ENCODE data around the gene CEBPE.
"Not testable (repeated sequence)": the region's sequence is repeated elsewhere in the genome, so short reads cannot be mapped to it uniquely, and the experiment has no call there.

CEBPE gene

DNA sequence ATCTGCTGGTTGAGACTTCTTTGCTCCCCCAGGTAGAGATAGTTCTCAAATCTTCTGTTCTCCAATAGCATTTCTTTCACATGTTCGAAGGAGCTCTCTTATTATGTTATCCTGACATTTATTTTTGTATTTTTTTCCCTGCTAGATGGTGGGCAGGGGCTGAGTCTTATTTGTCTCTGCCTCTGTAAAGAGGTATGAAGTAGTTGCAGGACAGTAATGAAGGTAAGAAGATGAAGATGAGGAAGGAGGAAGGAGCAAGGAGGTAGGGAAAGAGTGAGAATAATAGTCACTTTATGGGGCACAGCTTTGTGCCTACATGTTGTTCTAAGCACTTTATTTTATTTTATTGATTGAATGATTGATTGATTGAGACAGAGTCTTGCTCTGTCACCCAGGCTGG, 9.3 kb downstream of the CEBPE start:
- no peak overlapping the region for H3K27ac ChIP-seq (ENCODE audit: low read depth, low read length, poor library complexity, severe bottlenecking)

GRCh38 chr14:23108169-23108568, 10.9 kb downstream of the CEBPE start:
- H4K20me1 ChIP-seq (ENCODE audit: insufficient read depth, low read length); H3K9me3 ChIP-seq (ENCODE audit: low read length); H3K4me2 ChIP-seq (ENCODE audit: low read length); H3K4me1 ChIP-seq (ENCODE audit: insufficient read depth, low read length, severe bottlenecking); H3K27me3 ChIP-seq (ENCODE audit: insufficient read depth, low read length); H3K9ac ChIP-seq (ENCODE audit: low read length); H3K79me2 ChIP-seq (ENCODE audit: insufficient read depth, low read length); H3K9me2 ChIP-seq (ENCODE audit: low read depth, low read length); H3F3A ChIP-seq (ENCODE audit: insufficient read depth, low read length); H3K27ac ChIP-seq (ENCODE audit: low read depth, low read length, poor library complexity, severe bottlenecking); H2AFZ ChIP-seq (ENCODE audit: low read length); H3K36me3 ChIP-seq (ENCODE audit: insufficient read depth, low read length); H3K4me3 ChIP-seq (ENCODE audit: low read depth, low read length, poor library complexity, severe bottlenecking): not testable (repeated sequence)

More for the DNA sequence above, 9.3 kb downstream of the CEBPE start:
- Histone ChIP-seq H3K36me3 (ENCODE audit: insufficient read depth, low read length) (no peaks in the 10 kb centered on the region; the same call in 1 of the 2 replicates), H3K27me3 (ENCODE audit: insufficient read depth, low read length) (peaks cover 6% of the 10 kb centered on the region; the same call in 1 of the 2 replicates), H4K20me1 (ENCODE audit: insufficient read depth, low read length) (no peaks in the 10 kb centered on the region), H3K4me1 (ENCODE audit: insufficient read depth, low read length, severe bottlenecking) (no peaks in the 10 kb centered on the region), H3K9me3 (ENCODE audit: low read length) (no peaks in the 10 kb centered on the region), H3K9me2 (ENCODE audit: low read depth, low read length) (no peaks in the 10 kb centered on the region), H3K79me2 (ENCODE audit: insufficient read depth, low read length) (no peaks in the 10 kb centered on the region), H3K4me3 (ENCODE audit: low read depth, low read length, poor library complexity, severe bottlenecking) (no peak overlapping the region), H3K9ac (ENCODE audit: low read length) (no peak overlapping the region), H2AFZ (ENCODE audit: low read length) (no peak overlapping the region), H3F3A (ENCODE audit: insufficient read depth, low read length) (no peaks in the 10 kb centered on the region), H3K4me2 (ENCODE audit: low read length) (no peak overlapping the region)
- TF ChIP-seq, protein P1, sequence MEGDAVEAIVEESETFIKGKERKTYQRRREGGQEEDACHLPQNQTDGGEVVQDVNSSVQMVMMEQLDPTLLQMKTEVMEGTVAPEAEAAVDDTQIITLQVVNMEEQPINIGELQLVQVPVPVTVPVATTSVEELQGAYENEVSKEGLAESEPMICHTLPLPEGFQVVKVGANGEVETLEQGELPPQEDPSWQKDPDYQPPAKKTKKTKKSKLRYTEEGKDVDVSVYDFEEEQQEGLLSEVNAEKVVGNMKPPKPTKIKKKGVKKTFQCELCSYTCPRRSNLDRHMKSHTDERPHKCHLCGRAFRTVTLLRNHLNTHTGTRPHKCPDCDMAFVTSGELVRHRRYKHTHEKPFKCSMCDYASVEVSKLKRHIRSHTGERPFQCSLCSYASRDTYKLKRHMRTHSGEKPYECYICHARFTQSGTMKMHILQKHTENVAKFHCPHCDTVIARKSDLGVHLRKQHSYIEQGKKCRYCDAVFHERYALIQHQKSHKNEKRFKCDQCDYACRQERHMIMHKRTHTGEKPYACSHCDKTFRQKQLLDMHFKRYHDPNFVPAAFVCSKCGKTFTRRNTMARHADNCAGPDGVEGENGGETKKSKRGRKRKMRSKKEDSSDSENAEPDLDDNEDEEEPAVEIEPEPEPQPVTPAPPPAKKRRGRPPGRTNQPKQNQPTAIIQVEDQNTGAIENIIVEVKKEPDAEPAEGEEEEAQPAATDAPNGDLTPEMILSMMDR (IDR thresholded peaks at IDR 0.05; ENCODE audit: low read length): no peak
- no peak for TF ChIP-seq EZH2 (IDR thresholded peaks at IDR 0.05; ENCODE audit: borderline replicate concordance, low read length)

DNA sequence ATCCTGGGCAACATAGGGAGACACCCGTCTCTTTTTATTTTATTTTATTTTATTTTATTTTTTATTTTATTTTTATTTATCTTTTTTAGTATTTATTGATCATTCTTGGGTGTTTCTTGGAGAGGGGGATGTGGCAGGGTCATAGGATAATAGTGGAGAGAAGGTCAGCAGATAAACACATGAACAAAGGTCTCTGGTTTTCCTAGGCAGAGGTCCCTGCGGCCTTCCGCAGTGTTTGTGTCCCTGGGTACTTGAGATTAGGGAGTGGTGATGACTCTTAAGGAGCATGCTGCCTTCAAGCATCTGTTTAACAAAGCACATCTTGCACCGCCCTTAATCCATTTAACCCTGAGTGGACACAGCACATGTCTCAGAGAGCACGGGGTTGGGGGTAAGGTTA, 11.4 kb downstream of the CEBPE start:
- H3K27me3 ChIP-seq (ENCODE audit: insufficient read depth, low read length); H4K20me1 ChIP-seq (ENCODE audit: insufficient read depth, low read length); H3F3A ChIP-seq (ENCODE audit: insufficient read depth, low read length); H3K79me2 ChIP-seq (ENCODE audit: insufficient read depth, low read length); H3K9ac ChIP-seq (ENCODE audit: low read length); H3K27ac ChIP-seq (ENCODE audit: low read depth, low read length, poor library complexity, severe bottlenecking); H3K4me2 ChIP-seq (ENCODE audit: low read length); H3K9me3 ChIP-seq (ENCODE audit: low read length); H3K9me2 ChIP-seq (ENCODE audit: low read depth, low read length); H3K4me1 ChIP-seq (ENCODE audit: insufficient read depth, low read length, severe bottlenecking); H3K36me3 ChIP-seq (ENCODE audit: insufficient read depth, low read length); H2AFZ ChIP-seq (ENCODE audit: low read length); H3K4me3 ChIP-seq (ENCODE audit: low read depth, low read length, poor library complexity, severe bottlenecking): not testable (repeated sequence)

DNA sequence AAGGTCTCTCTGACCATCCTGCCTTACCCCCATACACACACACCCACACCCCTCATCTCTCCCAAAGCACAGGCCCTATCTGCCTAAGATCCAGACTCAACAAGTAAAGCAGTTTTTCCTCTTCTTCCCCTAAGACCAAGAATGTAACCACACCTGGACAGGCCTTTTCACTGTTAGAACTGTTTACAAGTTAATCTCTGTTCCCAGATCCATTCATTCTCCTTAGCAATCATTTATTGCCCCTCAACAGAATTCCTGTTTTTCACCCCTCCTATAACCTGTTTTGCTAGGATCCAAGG, 12.4 kb downstream of the CEBPE start:
- Histone ChIP-seq H3K9me2 (ENCODE audit: low read depth, low read length) (no peaks in the 10 kb centered on the region), H3K27me3 (ENCODE audit: insufficient read depth, low read length) (peaks cover 6% of the 10 kb centered on the region; the same call in 1 of the 2 replicates), H3K27ac (ENCODE audit: low read depth, low read length, poor library complexity, severe bottlenecking) (no peak overlapping the region), H3K79me2 (ENCODE audit: insufficient read depth, low read length) (no peaks in the 10 kb centered on the region), H3K4me1 (ENCODE audit: insufficient read depth, low read length, severe bottlenecking) (no peaks in the 10 kb centered on the region), H2AFZ (ENCODE audit: low read length) (no peak overlapping the region), H3K9ac (ENCODE audit: low read length) (no peak overlapping the region), H3K9me3 (ENCODE audit: low read length) (no peaks in the 10 kb centered on the region), H3K4me2 (ENCODE audit: low read length) (no peak overlapping the region), H4K20me1 (ENCODE audit: insufficient read depth, low read length) (no peaks in the 10 kb centered on the region), H3K36me3 (ENCODE audit: insufficient read depth, low read length) (no peaks in the 10 kb centered on the region; the same call in 1 of the 2 replicates), H3K4me3 (ENCODE audit: low read depth, low read length, poor library complexity, severe bottlenecking) (no peak overlapping the region), H3F3A (ENCODE audit: insufficient read depth, low read length) (no peaks in the 10 kb centered on the region)
- no peak for TF ChIP-seq EZH2 (IDR thresholded peaks at IDR 0.05; ENCODE audit: borderline replicate concordance, low read length)
- TF ChIP-seq, protein P1 (IDR thresholded peaks at IDR 0.05; ENCODE audit: low read length): no peak

All from OCI-LY1 (cell line).